ENCODE data around the gene LRRC72.
"Not testable (repeated sequence)": the region's sequence is repeated elsewhere in the genome, so short reads cannot be mapped to it uniquely, and the experiment has no call there.

Gene LRRC72

GRCh38 chr7:16583834-16584233, 57.2 kb downstream of the LRRC72 start:
- DNase-seq: no peak

DNA sequence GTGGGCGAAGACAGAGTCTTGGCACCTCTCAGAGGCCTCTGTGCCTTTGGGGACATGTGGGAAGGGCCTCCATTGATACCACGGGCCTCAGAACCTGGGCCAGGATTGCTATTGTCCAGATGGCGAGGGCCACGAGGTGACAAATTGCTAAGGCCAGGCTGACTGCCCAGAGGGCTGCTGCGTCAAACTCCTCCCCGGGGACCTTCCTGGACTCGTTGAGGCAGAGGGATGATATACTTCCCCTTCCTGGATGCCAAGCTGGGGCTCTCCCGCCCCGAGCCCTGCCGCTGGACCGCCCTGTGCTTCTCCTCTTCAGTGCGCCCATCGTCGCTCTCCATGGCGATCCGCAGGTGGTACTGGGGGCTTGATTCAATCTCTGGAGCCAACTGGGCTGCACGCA, 58.9 kb downstream of the LRRC72 start:
- no peak for DNase-seq

DNA sequence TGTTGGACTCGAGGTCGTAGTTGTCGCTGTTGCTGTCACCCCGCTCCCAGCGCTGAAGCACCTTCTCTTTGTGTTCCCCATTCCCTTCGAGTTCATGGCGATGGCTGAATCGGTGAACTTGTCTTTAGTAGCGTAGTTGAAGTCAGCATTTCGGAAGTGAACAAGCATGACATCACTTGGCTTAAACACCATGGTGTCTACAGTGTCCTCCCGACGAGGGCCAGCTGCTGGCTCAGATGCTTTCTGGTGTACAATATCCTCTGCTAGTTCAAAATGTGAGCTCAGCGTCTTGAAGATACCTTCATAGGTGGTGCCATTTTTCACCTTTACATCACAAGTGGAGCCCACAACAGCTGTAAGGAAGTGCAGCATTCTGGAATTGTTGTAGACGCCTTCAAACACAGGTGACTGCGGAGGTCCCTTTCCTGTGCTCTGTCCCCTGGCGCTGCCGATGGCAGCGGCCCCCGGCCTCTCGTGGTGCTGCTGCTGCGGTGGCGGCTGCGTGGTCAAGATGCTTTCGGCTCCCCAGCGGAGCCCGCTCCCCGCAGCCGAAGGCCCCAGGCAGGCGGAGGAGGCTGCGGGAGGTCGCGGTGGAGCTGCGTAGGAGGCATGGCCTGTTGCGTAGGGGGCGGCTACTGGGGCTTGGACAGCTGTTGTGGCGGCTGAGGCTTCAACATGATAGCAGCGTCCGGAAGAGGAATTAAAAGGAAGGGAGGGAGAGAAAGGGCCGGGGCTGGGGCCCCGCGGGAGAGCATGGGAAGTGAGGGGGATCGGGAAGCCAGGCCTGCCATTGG, 59.7 kb downstream of the LRRC72 start:
- no peak for DNase-seq

DNA sequence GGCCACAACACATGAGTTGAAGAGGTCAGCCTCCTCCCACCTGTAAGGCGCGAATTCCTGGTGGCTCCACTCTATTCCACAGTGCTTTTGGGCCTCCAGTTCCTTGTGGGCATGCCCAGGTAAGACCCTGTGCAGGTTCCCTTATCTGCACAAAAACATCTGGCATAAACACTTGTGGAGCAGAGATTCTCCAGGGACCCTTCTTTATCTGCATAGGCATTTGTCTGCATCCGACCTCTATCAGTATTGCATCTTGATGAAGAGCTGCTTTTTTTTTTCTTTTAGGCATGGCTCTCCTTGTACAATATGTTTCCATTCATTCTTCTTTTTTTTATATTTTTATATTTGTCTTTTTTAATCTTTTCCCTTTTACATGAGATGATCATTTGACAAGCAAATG, 60.5 kb downstream of the LRRC72 start:
- no peak for DNase-seq

GRCh38 chr7:16587790-16588189, 61.2 kb downstream of the LRRC72 start:
- DNase-seq: no peak

GRCh38 chr7:16589881-16590280, 63.3 kb downstream of the LRRC72 start:
- no peak for DNase-seq

GRCh38 chr7:16590424-16590823, 63.8 kb downstream of the LRRC72 start:
- DNase-seq: no peak

- no peak for DNase-seq
Measured at GRCh38 chr7:16592395-16592794, 65.8 kb downstream of the LRRC72 start.

- DNase-seq: no peak
Measured at GRCh38 chr7:16594061-16594460, 67.4 kb downstream of the LRRC72 start.

DNA sequence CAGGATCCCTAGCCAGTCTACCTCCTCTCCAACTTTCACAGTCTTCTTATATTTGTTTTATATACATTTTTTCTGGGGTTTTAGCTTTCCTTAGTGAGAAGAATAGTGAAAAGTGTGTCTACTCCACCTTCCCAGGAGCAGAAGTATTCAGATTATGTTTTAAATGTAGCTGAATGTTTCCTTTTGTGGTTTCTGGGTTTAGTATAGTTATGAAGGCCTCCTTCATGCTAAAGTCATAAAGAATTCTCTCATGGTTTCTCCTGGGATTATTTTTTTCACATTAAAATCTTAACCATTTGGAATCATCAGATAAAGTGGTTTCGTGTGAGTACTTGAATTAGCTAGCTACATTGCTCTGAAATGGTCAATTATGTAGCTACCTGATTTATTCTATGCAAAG, 68.1 kb downstream of the LRRC72 start:
- DNase-seq: no peak

- not testable (repeated sequence) for DNase-seq
Measured at GRCh38 chr7:16595596-16595995, 69.0 kb downstream of the LRRC72 start.

- no peak for DNase-seq
Measured at GRCh38 chr7:16598015-16598414, 71.4 kb downstream of the LRRC72 start.

DNA sequence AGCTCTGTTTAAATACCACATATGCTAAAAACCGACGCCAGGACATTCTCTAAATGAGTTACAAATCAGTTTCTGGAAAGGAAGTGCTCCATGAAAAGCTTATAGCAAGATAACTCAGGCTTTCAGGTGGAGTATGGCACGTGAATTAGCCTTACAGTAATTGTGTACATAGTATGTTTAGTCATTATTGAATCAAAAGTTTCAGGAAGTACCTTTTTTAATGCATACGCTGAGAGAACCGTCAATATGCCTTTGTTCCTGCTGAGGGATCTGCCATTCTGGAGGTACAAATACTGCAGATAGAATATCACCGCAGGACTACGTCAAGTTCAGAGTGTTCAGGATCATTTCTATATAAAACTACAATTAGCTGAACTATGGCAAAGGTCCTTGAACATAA, 73.2 kb downstream of the LRRC72 start:
- DNase-seq: no peak

- DNase-seq: no peak
Measured at GRCh38 chr7:16603633-16604032, 77.0 kb downstream of the LRRC72 start.

- DNase-seq: no peak
Measured at GRCh38 chr7:16604054-16604453, 77.4 kb downstream of the LRRC72 start.

DNA sequence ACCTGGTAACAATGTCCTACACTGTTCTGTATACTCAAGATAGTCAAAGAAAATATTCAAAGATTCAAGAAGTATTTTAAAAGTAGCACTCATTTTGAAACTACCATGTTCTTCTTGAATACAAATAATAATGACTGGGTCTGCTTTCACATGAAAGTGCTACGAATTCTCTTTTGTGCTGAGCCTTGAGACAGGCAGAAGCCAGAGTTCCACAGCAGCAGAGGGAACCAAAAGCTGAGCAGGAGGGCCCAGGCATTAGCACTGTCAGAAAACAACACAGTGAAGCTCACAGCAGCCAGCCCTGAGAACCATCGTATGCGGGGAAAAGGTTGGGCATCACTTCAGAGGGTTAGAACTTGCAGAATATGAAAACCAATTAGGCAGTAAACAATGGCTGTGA, 80.1 kb downstream of the LRRC72 start:
- DNase-seq: no peak

- DNase-seq: no peak
Measured at GRCh38 chr7:16609842-16610450, 83.3 kb downstream of the LRRC72 start.

DNA sequence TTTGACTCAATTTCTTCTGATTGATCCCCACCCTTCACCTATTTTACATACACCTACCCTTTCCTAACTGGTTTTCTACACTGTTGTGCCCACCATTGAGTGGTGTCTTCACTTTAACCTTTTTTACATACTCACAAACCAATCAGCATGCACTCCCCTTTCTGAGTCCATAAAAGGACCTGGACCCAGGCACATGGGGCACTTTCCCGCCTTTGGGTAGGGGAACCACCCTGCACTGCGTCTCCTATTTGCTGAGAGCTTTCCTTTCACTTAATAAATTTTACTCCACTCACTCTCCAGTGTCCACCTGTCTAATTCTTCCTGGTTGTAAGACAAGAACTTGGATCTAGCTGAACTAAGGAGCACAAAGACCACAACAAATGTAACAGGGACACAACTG, 85.1 kb downstream of the LRRC72 start:
- no peak for DNase-seq

GRCh38 chr7:16615228-16615627, 88.6 kb downstream of the LRRC72 start:
- no peak for DNase-seq

GRCh38 chr7:16616122-16616521, 89.5 kb downstream of the LRRC72 start:
- no peak for DNase-seq

- DNase-seq: no peak
Measured at GRCh38 chr7:16616542-16616941, 89.9 kb downstream of the LRRC72 start.

DNA sequence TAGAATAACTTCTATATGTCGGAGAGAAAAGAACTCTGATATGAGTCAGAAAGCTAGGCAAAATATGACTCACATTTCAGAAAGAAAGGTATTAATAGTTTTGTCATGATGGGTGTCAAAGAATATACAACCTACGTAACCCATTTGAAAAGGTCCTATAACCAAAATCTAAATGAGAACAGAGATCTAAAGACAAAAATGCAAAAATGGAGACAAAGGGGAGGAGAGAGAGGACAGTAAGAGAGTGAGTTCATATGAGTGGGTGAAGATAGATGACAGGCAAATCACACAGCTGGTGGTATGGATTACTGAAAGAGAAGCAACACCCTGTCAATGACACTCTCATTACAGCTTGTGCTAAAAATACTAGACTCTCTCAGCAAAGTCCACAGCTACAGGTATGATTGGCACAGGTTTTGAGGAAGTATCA, 93.4 kb downstream of the LRRC72 start:
- DNase-seq: no peak

- DNase-seq: no peak
Measured at GRCh38 chr7:16626388-16626787, 99.8 kb downstream of the LRRC72 start.

DNA sequence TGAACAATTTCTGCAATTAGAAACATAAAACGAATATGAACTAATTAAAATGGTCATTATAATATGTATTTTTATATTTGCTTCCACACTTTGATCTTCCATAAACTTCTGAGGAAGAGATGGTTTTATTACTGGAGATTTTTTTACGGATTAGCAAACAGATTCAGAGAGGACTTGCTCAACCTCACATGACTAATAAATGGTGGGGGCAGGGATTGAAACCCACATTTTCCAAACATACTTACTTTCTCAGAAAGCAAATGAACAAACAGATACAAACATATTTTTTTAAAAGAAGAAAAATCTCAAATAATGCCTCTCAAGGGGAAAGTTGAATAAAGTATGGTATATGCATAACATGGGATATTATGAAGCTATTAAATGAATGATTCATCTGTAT, 100.6 kb downstream of the LRRC72 start:
- DNase-seq: no peak

GRCh38 chr7:16630654-16631053, 104.0 kb downstream of the LRRC72 start:
- no peak for DNase-seq

All from T1000 (cell line).